Gastrocnemius medialis (tissue), 4 donors: ENCODE data around the gene PIGA. TPM values are rescaled to one million over a fixed set of nuclear protein-coding genes. Genes with fewer than 3 reads are reported as not detected.
A peak's percentile ranks its signal among the peaks of the same experiment; 100 is the strongest.

Experiments
- ATAC-seq, 2 donors: fragments of 150-250 bp; one replicate each; pipeline ENCODE4 v1.9.1; 2016
- DNase-seq, 2 donors: peaks; one replicate each; pipeline ENCODE4 v3.0.0-alpha.2; 2019
- H3K27ac ChIP-seq, 4 donors: fragments of 200-600 bp; sonication (generic); 1 replicate in 1 of 4; 2 replicates in 3 of 4; pipeline ENCODE4 v1.5.1; 2016 to 2018; ENCODE audit warnings: mild to moderate bottlenecking in 2 of 4, moderate library complexity in 1 of 4
- H3K27me3 ChIP-seq, 3 donors: fragments of 200-600 bp; sonication (generic) in 2 of 3; 1 replicate in 1 of 3; 2 replicates in 2 of 3; pipeline versions ENCODE4 v1.5.1 to v1.6.0; 2016 to 2019; ENCODE audit warnings: mild to moderate bottlenecking in 1 of 3, moderate library complexity in 1 of 3
- H3K36me3 ChIP-seq, 2 donors: fragments of 200-600 bp; sonication (generic) in 1 of 2; one replicate each; pipeline ENCODE4 v1.5.1; 2017 to 2018
- H3K4me1 ChIP-seq, 2 donors: fragments of 200-600 bp; sonication (generic) in 1 of 2; one replicate each; pipeline ENCODE4 v1.5.1; 2016 to 2017; ENCODE audit warnings: mild to moderate bottlenecking in 2 of 2
- H3K4me3 ChIP-seq, 4 donors: fragments of 200-600 bp; sonication (generic) in 3 of 4; 1 replicate in 1 of 4; 2 replicates in 3 of 4; pipeline ENCODE4 v1.5.1; 2016 to 2019; ENCODE audit warnings: mild to moderate bottlenecking in 2 of 4
- H3K9me3 ChIP-seq, 3 donors: fragments of 200-600 bp; sonication (generic) in 2 of 3; 1 replicate in 1 of 3; 2 replicates in 2 of 3; pipeline ENCODE4 v1.5.1; 2016 to 2019
- POLR2A ChIP-seq, 2 donors: fragments of 450-650 bp; IDR thresholded peaks; one replicate each; pipeline ENCODE4 v1.6.1; 2017; ENCODE audit warnings: antibody characterized with exemption in 2 of 2, mild to moderate bottlenecking in 2 of 2, moderate library complexity in 2 of 2
- in situ Hi-C, 4 donors: fragments of 200-750 bp; cut with MboI; loops; one replicate each; pipeline versions ENCODE4 v1.15.0 to v1.8.0; 2017; ENCODE audit warnings: low sequenced_read_pairs in 4 of 4
- intact Hi-C: fragments of 100-400 bp; cut with DNase I; formaldehyde crosslinking; loops from one replicate; pipeline ENCODE4 v1.15.1; 2023; ENCODE audit warnings: low total_unique reads
- total RNA-seq, 4 donors: library from RNA; depleted of rRNA; stranded (reverse); fragments of >200 nt; gene quantifications; one replicate each; pipeline versions ENCODE4 v1.1.0 to v1.2.3, GENCODE V29; 2016
- TF ChIP-seq, protein P1 (sequence below), 5 experiments: fragments of 450-650 bp in 3 of 5; fragments of 200-600 bp in 2 of 5; sonication (generic) in 2 of 5; IDR thresholded peaks in 4 of 5; conservative IDR thresholded peaks in 1 of 5; 1 replicate in 4 of 5; 2 replicates in 1 of 5; pipeline ENCODE4 v1.5.1; 2016 to 2019; ENCODE audit warnings: antibody characterized with exemption in 5 of 5, mild to moderate bottlenecking in 3 of 5, moderate library complexity in 3 of 5

Gene PIGA
- total RNA-seq, 4 donors from 2014 or later, result 1.5 to 5.9 (median 3.1) TPM

DNA sequence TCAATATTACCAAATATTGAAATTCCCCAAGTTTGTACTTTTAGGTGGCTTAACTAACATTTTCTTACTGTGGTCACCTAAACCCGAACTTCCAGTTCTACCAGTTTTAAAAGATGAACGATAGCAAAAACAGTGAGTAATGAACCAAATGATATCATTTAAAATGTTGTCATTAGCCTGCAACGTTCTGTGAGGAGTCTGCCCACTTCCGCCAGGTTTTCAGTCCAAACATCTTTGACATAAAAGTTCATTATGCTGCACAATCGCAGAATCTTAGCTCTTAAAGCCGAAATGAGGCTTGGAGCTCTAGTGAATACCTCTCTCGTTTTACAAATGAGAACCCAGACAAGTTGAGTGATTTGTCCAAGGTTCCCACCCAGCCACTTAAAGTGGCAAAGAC lies 762 bp downstream of the PIGA start:
- H3K36me3 ChIP-seq, result no peaks in the 10 kb centered on the region
- intact Hi-C loops (loop anchor here (2.0 to 10.0 kb wide), 2 partner anchors 18 to 160 kb away; partner anchors contain the start of gene PIR), in situ Hi-C loops (loop anchor here in 1 of 4 donors (25.0 kb wide), 1 partner anchor 153 kb away; the partner anchor contains the start of gene PIR)
- no peak for DNase-seq
- no peak for ATAC-seq
- H3K9me3 ChIP-seq, result no peaks in the 10 kb centered on the region
- no peaks in the 10 kb centered on the region for H3K27me3 ChIP-seq
- peaks cover 0 to 13% of the 10 kb centered on the region in 2 donors for H3K4me1 ChIP-seq
- H3K27ac ChIP-seq, result peak overlapping the region; percentile 86 to 91 (median 89)
- peak overlapping the region; percentile 63 to 78 (median 72) for H3K4me3 ChIP-seq
- no peak for TF ChIP-seq POLR2A (IDR thresholded peaks at IDR 0.05)
- TF ChIP-seq, protein P1, sequence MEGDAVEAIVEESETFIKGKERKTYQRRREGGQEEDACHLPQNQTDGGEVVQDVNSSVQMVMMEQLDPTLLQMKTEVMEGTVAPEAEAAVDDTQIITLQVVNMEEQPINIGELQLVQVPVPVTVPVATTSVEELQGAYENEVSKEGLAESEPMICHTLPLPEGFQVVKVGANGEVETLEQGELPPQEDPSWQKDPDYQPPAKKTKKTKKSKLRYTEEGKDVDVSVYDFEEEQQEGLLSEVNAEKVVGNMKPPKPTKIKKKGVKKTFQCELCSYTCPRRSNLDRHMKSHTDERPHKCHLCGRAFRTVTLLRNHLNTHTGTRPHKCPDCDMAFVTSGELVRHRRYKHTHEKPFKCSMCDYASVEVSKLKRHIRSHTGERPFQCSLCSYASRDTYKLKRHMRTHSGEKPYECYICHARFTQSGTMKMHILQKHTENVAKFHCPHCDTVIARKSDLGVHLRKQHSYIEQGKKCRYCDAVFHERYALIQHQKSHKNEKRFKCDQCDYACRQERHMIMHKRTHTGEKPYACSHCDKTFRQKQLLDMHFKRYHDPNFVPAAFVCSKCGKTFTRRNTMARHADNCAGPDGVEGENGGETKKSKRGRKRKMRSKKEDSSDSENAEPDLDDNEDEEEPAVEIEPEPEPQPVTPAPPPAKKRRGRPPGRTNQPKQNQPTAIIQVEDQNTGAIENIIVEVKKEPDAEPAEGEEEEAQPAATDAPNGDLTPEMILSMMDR (IDR thresholded peaks at IDR 0.05 in 4 of 5, conservative IDR thresholded peaks at IDR 0.05 in 1 of 5), result no peak

DNA sequence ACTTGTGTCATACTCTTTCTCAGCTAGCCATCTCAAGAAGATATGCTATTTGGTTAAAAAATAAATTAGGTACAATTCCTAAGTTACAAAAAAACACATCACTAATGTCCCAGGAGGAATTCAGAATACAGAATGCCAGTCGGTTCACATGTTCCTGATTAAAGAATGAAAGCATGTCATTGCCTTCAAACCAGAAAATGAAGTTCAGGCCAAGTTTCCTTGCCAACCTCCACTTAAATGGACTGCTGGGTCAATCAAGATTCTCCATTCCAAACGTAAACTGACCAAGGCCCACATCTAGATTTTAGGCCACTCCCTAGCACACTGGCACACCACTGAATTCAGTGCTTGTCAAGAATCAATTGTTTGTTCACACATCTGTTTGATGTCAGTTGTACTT lies 6.5 kb downstream of the PIGA start:
- H3K27ac ChIP-seq, result no peak overlapping the region
- H3K36me3 ChIP-seq, result peaks cover 0 to 7% of the 10 kb centered on the region in 2 donors
- no peaks in the 10 kb centered on the region for H3K4me1 ChIP-seq
- no peaks in the 10 kb centered on the region for H3K9me3 ChIP-seq
- intact Hi-C loops (no loop called here), in situ Hi-C loops (loop anchor here in 1 of 4 donors (25.0 kb wide), 1 partner anchor 158 kb away; the partner anchor contains the start of gene PIR)
- TF ChIP-seq, protein P1 (IDR thresholded peaks at IDR 0.05 in 4 of 5, conservative IDR thresholded peaks at IDR 0.05 in 1 of 5), result no peak
- no peak for TF ChIP-seq POLR2A (IDR thresholded peaks at IDR 0.05)
- no peak overlapping the region for H3K4me3 ChIP-seq
- DNase-seq (no peak), ATAC-seq (no peak)
- no peaks in the 10 kb centered on the region for H3K27me3 ChIP-seq

DNA sequence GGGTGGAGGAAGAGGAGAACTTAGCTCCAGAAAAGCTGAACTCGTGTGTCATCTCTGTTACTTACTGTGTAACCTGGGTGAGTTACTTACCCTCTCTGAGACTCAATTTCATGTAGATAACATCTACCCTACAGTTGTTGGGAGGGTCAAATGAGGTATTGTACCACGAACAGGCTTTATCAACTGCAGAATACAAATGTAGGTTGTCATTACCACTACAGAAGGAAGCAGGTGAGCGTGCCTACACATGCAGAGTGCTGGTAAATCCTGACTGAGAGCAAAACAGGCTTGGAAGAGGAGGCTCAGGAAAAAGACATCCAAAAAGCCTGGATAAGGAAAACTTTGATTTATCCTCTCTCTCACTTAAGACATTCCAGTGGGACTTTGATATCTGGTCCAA lies 7.2 kb downstream of the PIGA start:
- H3K9me3 ChIP-seq, result no peaks in the 10 kb centered on the region
- DNase-seq (no peak), ATAC-seq (no peak)
- no peak overlapping the region for H3K4me3 ChIP-seq
- TF ChIP-seq, protein P1 (IDR thresholded peaks at IDR 0.05 in 4 of 5, conservative IDR thresholded peaks at IDR 0.05 in 1 of 5), result no peak
- TF ChIP-seq POLR2A (IDR thresholded peaks at IDR 0.05), result no peak
- intact Hi-C loops (no loop called here), in situ Hi-C loops (loop anchor here in 1 of 4 donors (25.0 kb wide), 1 partner anchor 159 kb away; the partner anchor contains the start of gene PIR)
- H3K27me3 ChIP-seq, result no peaks in the 10 kb centered on the region
- no peaks in the 10 kb centered on the region for H3K4me1 ChIP-seq
- peaks cover 0 to 7% of the 10 kb centered on the region in 2 donors for H3K36me3 ChIP-seq
- H3K27ac ChIP-seq, result no peak overlapping the region

DNA sequence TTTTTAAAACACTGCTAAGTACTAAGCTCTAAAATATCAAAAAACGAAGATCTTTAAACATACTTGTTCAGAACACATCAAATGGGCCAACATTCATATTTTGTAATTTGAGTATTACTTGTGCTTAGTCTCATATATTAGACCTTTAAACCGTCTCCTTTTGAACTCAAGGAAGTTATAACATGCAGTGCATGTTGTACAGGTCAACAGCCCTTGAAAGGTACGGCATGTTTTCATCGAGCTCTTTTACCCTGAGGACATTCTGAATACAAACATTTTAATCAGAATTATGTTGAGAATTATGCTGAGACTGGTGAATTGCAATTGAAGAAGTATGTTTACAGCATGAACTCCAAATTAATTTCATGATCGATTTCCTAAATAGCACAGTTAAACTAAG lies 12.9 kb downstream of the PIGA start:
- peaks cover 0 to 7% of the 10 kb centered on the region in 2 donors for H3K36me3 ChIP-seq
- no peaks in the 10 kb centered on the region for H3K27me3 ChIP-seq
- H3K9me3 ChIP-seq, result no peaks in the 10 kb centered on the region
- ATAC-seq (no peak), DNase-seq (no peak)
- TF ChIP-seq POLR2A (IDR thresholded peaks at IDR 0.05), result no peak
- TF ChIP-seq, protein P1 (IDR thresholded peaks at IDR 0.05 in 4 of 5, conservative IDR thresholded peaks at IDR 0.05 in 1 of 5), result no peak
- in situ Hi-C loops (no loop called here), intact Hi-C loops (no loop called here)
- H3K4me1 ChIP-seq, result no peaks in the 10 kb centered on the region
- no peak overlapping the region for H3K4me3 ChIP-seq
- H3K27ac ChIP-seq, result no peak overlapping the region

DNA sequence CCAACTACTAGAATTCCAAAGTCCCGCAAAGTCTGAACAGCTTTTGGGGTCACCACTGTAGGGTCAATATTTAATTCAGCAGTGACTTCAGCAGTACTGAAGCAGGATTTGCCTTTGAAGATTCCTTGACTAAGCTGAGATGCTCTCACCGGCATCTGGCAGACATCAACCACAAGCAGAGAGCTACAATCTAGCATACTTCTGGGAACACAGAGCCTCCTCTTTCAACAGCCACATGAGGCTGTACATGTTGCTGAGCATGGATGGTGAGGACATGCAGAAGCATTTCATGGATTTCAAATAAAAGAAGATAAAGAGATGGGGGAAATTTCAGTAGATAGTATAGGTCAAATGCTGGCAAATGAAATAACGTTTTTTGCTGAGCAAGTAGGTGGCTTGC lies 13.3 kb downstream of the PIGA start:
- TF ChIP-seq, protein P1 (IDR thresholded peaks at IDR 0.05 in 4 of 5, conservative IDR thresholded peaks at IDR 0.05 in 1 of 5), result no peak
- no peak for TF ChIP-seq POLR2A (IDR thresholded peaks at IDR 0.05)
- ATAC-seq (no peak), DNase-seq (no peak)
- Histone ChIP-seq H3K27ac (no peak overlapping the region), H3K36me3 (peaks cover 0 to 7% of the 10 kb centered on the region in 2 donors), H3K9me3 (no peaks in the 10 kb centered on the region), H3K4me1 (no peaks in the 10 kb centered on the region), H3K4me3 (no peak overlapping the region), H3K27me3 (no peaks in the 10 kb centered on the region)
- in situ Hi-C loops (no loop called here), intact Hi-C loops (no loop called here)
